Endodermal cell (in vitro differentiated cells): ENCODE measurements around the gene RBMS1. TPM values are rescaled to one million over a fixed set of nuclear protein-coding genes. Genes with fewer than 3 reads are reported as not detected.
A peak's percentile ranks its signal among the peaks of the same experiment; 100 is the strongest.

Source experiments
- DNase-seq: peaks from one replicate; pipeline ENCODE4 v3.0.0-alpha.2; 2017
- H3K27ac ChIP-seq: 2 replicates; pipeline ENCODE4 v1.5.1; 2013; ENCODE audit warnings: mild to moderate bottlenecking, low read depth, low read length, moderate library complexity
- H3K27me3 ChIP-seq: 2 replicates; pipeline ENCODE4 v1.6.1; 2013; ENCODE audit warnings: mild to moderate bottlenecking, low read length, moderate library complexity; ENCODE audit not compliant: insufficient read depth, control insufficient read depth, poor library complexity, severe bottlenecking
- H3K36me3 ChIP-seq: 2 replicates; pipeline ENCODE4 v1.7.0; 2013; ENCODE audit warnings: mild to moderate bottlenecking, low read length, moderate library complexity; ENCODE audit not compliant: control insufficient read depth, insufficient read depth
- H3K4me1 ChIP-seq: one replicate; pipeline ENCODE4 v1.7.0; 2013; ENCODE audit warnings: low read length; ENCODE audit not compliant: control insufficient read depth, insufficient read depth
- H3K4me3 ChIP-seq: 2 replicates; pipeline ENCODE4 v1.5.1; 2013; ENCODE audit warnings: mild to moderate bottlenecking, low read length, moderate library complexity
- H3K9ac ChIP-seq: 2 replicates; pipeline ENCODE4 v1.6.1; 2013; ENCODE audit warnings: mild to moderate bottlenecking, low read length, moderate library complexity; ENCODE audit not compliant: poor library complexity, severe bottlenecking; ENCODE audit errors: extremely low read depth
- H3K9me3 ChIP-seq: 2 replicates; pipeline ENCODE4 v1.6.1; 2013; ENCODE audit warnings: mild to moderate bottlenecking, low read length, moderate library complexity; ENCODE audit not compliant: control insufficient read depth
- H3K27ac Mint-ChIP-seq: 2 replicates; pipeline ENCODE4 v1.8.0; 2020; ENCODE audit warnings: mixed read lengths
- H3K27me3 Mint-ChIP-seq: 2 replicates; pipeline ENCODE4 v1.8.0; 2021; ENCODE audit warnings: mild to moderate bottlenecking, mixed read lengths; ENCODE audit not compliant: insufficient read depth
- H3K36me3 Mint-ChIP-seq: 2 replicates; pipeline ENCODE4 v1.8.0; 2020; ENCODE audit warnings: low read depth, mixed read lengths
- H3K4me1 Mint-ChIP-seq: 2 replicates; pipeline ENCODE4 v1.8.0; 2020; ENCODE audit warnings: mixed read lengths
- H3K4me3 Mint-ChIP-seq: 2 replicates; pipeline ENCODE4 v1.8.0; 2020; ENCODE audit warnings: mild to moderate bottlenecking, moderate library complexity, mixed read lengths
- H3K9me3 Mint-ChIP-seq: 2 replicates; pipeline ENCODE4 v1.8.0; 2020; ENCODE audit warnings: mild to moderate bottlenecking, mixed read lengths
- CTCF ChIP-seq: fragments of 200-600 bp; sonication (generic); conservative IDR thresholded peaks from 2 replicates; pipeline ENCODE4 v1.5.0; 2021; ENCODE audit warnings: antibody characterized with exemption, mild to moderate bottlenecking
- WGBS, 2 experiments: methylation state at CpG; one replicate each; pipeline versions ENCODE4 v1.1.5 to v1.1.7; 2013; ENCODE audit warnings: missing lambda C conversion rate in 2 of 2, mixed read lengths in 1 of 2; ENCODE audit not compliant: insufficient coverage in 1 of 2, insufficient read length in 1 of 2; 5-methylcytosine and 5-hydroxymethylcytosine counted together
- total RNA-seq, 2 donors: library from RNA; stranded (reverse); fragmentation: NEBNext Ultra II Directional in 1 of 2; extraction: Animal tissue kit (Norgen Biotek cat#: 25700) in 1 of 2; gene quantifications; 2 replicates in 1 of 2; 3 replicates in 1 of 2; pipeline ENCODE4 v1.2.1, GENCODE V29; 2021

Gene RBMS1
- total RNA-seq, 2 donors from 2014 or later: 90.7 to 124 TPM

GRCh38 chr2:160333324-160334027 lies 160.1 kb downstream of the RBMS1 start:
- H3K27me3 ChIP-seq: no peaks in the 10 kb centered on the region
- no peak overlapping the region for H3K27ac ChIP-seq
- peak; percentile 65 for DNase-seq
- Mint-ChIP-seq H3K4me3 (no peak overlapping the region), H3K4me1 (peaks cover 74% of the 10 kb centered on the region), H3K9me3 (no peaks in the 10 kb centered on the region), H3K27ac (peak overlapping the region; percentile 11), H3K27me3 (no peaks in the 10 kb centered on the region), H3K36me3 (no peaks in the 10 kb centered on the region)
- peaks cover 22% of the 10 kb centered on the region for H3K4me1 ChIP-seq
- TF ChIP-seq CTCF: no peak
- no peaks in the 10 kb centered on the region for H3K9me3 ChIP-seq
- no peaks in the 10 kb centered on the region for H3K36me3 ChIP-seq
- H3K4me3 ChIP-seq: no peak overlapping the region
- H3K9ac ChIP-seq: no peak overlapping the region
- 79% methylated on average over 2 of the region's 2 CpGs; no CpG with 5 or more reads in 1 of the 2 experiments for WGBS, 2 experiments

GRCh38 chr2:160332318-160332717 lies 161.3 kb downstream of the RBMS1 start:
- Histone ChIP-seq H3K9ac (no peak overlapping the region), H3K9me3 (no peaks in the 10 kb centered on the region), H3K27ac (no peak overlapping the region), H3K36me3 (no peaks in the 10 kb centered on the region), H3K4me1 (peaks cover 22% of the 10 kb centered on the region), H3K27me3 (no peaks in the 10 kb centered on the region), H3K4me3 (no peak overlapping the region)
- Mint-ChIP-seq H3K4me1 (peaks cover 76% of the 10 kb centered on the region), H3K9me3 (no peaks in the 10 kb centered on the region), H3K4me3 (no peak overlapping the region), H3K36me3 (no peaks in the 10 kb centered on the region), H3K27ac (no peak overlapping the region), H3K27me3 (no peaks in the 10 kb centered on the region)
- TF ChIP-seq CTCF: peak; percentile 30
- DNase-seq: peak; percentile 63
- 38% methylated on average over 2 of the region's 2 CpGs; no CpG with 5 or more reads in 1 of the 2 experiments for WGBS, 2 experiments

- H3K4me3 Mint-ChIP-seq: no peak overlapping the region
- Histone ChIP-seq H3K4me3 (no peak overlapping the region), H3K9ac (no peak overlapping the region), H3K36me3 (no peaks in the 10 kb centered on the region), H3K9me3 (no peaks in the 10 kb centered on the region), H3K27me3 (no peaks in the 10 kb centered on the region), H3K4me1 (peaks cover 20% of the 10 kb centered on the region), H3K27ac (no peak overlapping the region)
- H3K36me3 Mint-ChIP-seq: no peaks in the 10 kb centered on the region
- WGBS, 2 experiments: 93 to 96% methylated on average over 6 of the region's 6 CpGs
- peaks cover 78% of the 10 kb centered on the region for H3K4me1 Mint-ChIP-seq
- no peaks in the 10 kb centered on the region for H3K9me3 Mint-ChIP-seq
- no peak overlapping the region for H3K27ac Mint-ChIP-seq
- no peak for DNase-seq
- no peaks in the 10 kb centered on the region for H3K27me3 Mint-ChIP-seq
- no peak for TF ChIP-seq CTCF
Measured at GRCh38 chr2:160331258-160332025, 162.2 kb downstream of the RBMS1 start.
